DMS114 treated with DMSO at 0.1 percent for 48 hours (cell line): ENCODE measurements around the gene UBE2E2.

ENCODE experiments used
- DNase-seq: peaks from one replicate; lab custom pipeline; 2025; ENCODE audit not compliant: unreplicated experiment; lab: John Stamatoyannopoulos, UW

UBE2E2 gene

DNA sequence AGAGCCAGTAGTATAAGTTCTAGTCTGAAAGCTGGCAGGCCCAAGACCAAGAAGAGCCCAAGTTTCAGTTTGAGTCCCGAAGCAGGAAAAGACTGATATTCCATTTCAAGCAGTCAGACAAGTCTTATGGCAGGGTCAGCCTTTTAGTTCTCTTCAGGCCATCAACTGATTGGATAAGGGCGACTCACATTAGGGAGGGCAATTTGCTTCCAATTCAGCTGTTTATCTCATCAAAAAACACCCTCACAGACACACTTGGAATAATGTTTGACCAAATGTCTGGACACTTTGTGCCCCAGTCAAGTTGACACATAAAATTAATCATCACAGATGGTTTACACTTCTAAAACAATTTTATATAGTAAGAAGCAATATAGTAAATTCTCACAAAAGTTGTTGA is 69.7 kb downstream of the UBE2E2 start:
- no peak for DNase-seq

DNA sequence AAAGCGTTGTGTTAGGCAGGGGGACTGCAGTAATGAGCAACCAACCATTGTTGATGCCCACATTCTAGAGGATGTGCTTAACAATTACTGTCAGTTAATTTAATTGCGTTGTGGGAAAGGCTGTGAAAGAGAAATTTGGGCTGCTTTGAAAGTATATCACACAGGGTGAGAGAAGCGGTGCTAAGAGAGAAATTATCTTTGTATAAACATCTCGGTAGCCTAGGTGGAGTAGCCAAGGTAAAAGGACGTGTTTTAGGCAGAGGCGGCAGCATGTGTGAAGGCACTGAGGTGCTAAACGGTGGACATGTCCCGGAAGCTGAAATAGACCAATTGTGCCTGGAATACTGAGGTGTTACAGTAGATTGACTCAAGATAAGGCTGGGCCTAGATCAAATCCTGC is 71.9 kb downstream of the UBE2E2 start:
- DNase-seq, result no peak

DNA sequence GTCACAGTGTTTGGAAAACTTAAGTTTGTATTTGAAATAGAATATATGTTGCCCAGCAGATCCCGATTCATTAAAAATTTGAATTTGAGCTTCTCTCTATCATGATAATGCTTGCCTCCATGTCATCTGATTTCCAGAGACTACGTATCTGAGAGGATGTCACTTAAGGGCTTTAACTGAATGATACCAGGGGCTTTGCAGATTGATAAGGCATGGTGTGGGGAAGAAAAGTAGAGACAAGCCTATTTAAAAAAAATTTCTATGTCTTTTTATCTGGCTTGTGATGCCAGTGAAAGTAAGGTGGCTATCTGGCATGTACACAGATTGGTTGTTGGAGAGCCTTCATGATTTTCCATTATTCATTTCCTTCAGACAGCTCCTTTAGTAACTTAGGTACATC is 72.7 kb downstream of the UBE2E2 start:
- no peak for DNase-seq

DNA sequence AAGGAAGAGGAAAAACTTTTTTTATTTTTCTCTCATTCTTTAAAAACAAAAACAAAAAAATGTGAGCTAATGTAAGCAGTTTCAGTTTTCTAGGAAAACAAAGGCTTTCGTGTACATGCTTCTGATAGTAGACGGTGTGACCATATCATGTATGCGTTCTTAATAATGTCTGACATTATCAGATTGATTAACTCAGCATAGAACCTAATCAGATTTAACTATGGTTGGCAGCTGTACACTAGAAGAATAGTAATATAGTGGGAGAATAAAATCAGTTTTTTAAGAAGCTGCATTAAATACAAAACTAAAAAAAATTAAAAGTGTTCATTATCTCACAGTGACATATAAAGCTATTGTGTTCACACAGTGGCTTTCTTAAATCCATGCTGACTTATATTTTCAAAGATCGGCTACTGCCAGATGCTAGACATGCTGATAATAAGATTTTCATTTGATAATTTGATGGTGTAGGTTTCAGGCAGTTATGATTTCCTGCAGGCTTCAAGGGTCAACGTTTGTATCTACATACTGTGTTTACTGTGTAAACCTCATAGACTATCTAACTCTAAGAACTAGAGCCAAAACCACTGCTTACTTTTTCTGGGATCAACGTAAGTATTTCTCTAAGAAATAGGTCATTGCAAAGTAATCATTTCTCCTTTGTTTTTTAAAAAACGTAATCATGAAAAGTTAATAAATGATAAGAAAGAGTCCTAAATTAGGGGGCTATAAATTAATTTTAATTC is 74.0 kb downstream of the UBE2E2 start:
- no peak for DNase-seq

DNA sequence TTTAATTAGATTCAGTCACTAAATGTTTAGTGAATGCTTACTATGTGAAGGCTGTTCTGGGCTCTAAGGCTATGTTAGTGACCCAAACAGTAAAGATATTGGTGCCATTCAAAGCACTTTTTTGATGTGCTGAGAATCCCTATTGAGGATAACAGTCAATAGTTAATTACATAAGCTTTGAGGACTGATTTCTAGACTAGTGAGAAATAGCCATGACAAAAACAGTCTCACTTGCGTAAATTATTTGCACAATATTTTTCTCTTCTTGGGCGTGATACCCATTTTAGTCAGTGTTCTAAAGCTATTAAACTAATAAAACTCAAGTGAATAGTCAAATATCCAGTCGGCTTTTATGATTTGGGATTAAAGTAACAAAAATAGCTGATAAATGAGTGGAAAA is 74.6 kb downstream of the UBE2E2 start:
- DNase-seq, result no peak

DNA sequence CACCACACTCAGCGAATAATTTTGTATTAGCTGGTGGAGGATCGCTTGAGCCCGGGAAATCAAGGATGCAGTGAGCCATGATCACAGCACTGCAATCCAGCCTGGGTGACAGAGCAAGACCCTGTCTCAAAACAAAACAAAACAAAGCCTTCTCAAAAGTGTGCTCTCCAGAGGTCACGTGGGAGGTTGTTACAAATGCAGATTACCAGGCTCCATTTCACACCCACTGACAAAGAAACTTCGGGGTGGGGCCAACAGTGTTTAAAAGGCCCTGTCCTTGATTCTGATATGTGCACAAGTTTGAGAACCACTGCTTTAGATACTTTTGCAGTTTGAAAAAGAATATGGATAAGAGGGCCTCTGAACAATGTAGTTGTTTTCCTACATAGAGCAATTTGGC is 80.5 kb downstream of the UBE2E2 start:
- no peak for DNase-seq

DNA sequence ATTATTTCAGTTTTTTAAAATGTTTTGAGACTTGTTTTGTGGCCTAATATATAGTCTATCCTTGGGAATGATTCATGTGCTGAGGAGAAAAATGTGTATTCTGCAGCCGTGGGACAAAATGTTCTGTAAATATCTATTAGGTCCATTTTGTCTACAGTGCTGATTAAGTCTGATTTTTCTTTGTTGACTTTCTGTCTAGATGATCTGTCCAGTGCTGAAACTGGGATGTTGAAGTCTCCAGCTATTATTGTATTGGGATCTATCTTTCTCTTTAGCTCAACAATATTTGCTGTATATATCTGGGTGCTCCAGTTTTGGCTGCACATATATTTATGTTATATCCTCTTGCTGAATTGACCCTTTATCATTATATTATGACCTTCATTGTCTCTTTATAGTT is 85.2 kb downstream of the UBE2E2 start:
- DNase-seq, result no peak

DNA sequence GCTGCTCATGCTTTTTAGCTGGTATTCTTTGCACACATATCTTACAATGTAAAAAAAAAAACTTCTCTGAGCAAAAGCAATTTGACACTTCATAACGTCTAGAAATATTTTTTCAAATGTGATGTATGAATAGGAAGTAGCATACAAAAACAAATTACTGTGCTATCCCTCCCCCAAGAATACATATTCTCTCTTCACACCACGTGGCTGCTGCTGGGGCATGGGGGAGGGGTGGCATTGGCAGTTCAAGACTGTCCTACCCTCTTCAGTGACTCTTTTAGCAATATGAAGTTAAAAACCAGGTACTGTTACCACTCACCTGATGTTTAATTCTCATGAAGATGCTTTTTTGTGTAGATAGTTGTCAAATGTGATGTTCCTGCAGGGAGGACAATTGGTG is 85.6 kb downstream of the UBE2E2 start:
- no peak for DNase-seq

DNA sequence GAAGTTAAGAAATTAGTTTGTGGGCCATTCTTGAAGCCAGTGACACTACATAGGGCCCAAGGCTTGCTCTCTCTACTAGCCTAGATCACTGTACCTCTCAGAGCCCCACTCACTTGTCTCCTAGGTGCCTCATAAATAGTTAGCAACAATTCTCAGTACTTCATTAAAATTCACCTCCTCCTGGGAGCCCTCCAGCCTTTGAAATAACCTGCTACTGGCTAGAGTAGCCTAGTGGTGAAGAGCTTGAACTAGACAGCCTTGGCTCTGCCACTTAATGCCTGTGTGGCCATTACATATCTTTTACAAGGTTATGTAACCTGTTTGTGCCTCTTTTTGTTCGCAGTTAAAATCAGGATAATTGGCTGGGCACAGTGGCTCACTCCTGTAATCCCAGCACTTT is 89.3 kb downstream of the UBE2E2 start:
- no peak for DNase-seq

DNA sequence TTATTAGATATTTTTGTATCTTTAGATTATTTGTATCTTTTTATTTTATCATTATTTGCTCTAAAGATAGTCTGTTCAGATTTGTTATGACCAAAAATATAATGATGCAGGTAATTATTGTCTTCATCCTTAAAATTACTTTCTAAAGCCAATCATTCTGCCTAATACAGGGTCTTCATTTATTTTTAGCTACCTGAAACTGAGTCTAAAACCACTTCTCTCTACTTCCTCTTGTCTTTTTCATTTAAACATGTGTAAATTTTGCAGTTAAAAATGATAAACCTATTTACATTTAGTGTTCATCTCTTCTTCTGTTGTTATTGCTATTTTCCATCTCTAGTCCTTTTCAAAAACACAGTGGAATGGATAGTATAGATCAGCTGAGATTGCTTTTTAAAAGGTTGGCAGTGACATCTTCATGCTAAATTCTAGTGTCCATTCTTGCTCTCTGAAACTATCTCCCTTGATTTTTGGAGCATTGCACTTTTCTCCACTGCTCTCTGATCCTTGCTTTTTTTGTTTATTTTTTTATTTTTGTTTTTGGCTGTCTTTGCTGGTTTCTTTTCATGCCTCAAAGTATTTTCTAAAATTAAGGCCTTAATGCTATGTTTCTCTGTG is 91.8 kb downstream of the UBE2E2 start:
- DNase-seq, result no peak

DNA sequence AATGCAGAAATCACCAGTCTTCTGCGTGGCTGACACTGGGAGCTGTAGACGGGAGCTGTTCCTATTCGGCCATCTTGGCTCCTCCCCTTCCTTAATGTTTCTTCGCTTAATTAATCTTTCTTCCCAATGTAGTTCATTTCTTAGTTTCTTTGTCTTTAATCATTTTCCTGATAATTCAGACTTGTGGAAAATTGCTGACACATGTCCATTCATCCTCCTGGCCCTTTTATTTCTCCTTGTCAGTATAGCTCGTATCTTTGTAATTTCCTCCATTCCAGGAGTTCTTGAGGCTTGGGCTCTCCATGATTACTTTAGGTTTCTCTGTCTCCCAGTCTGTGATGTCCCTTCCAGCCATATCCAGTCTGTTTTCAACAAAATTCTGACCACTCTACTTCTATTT is 98.7 kb downstream of the UBE2E2 start:
- no peak for DNase-seq

DNA sequence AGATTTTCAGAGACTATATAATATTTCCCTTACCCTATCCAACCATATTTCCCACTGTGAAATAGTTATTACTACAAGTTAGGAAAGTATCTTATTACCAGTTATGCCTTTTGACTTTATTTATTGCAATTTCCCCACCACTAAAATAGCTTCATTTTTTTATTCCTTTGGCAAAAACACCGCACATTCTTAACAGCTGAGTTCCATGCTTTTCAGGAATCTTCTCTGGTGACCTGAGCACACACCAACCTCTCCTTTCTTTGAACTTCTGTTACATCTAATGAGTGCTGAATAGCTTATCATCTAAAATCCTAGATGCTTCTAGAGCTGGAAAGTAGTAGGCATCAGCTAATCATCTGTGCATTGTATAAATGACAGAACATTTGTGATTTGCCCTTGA is 99.1 kb downstream of the UBE2E2 start:
- DNase-seq, result no peak

DNA sequence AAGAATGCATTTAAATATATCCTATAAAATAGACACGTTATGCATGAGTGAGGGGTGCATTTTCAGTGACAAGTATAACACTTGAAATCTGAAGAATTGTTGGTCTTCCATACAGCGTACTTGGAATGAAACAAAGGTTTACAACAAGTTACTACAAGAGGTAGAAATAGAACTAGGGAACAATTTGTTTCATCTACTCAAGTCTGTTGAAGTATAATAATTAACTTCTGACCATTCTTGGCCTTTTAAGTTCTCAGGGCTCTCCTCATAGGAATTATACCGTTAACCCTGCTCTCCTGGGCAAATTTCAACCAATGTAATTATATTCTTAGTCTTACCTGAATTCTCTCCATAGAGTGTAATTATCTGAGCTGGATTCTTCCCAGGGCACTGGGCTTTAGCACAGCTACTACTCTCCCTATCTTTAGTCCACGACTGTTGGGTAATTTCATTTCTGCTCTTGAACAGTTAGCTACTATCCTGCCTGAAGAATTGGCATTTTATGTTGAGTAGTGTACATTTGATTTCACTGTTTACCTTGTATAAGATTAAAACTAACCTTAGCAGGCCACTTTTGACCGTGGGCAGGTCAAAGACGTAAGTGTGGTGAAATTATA is 100.6 kb downstream of the UBE2E2 start:
- DNase-seq, result no peak

DNA sequence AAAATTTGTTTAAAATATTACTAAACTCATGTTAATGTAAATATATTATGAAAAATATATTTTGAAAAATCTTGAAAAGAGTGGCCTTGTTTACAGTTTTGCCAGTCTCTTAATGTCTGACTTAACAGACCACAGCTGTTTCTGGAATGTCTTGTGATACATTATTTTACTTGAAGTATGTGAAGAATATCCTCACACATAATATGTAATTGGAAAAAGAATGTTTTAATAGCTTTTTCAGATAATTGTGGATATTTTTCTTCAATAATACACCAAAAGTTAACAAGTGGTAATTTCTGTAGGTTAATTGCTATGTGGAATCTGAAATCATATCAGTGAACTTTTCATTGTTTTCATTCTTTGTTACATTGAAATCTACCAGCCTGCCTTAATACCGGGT is 101.3 kb downstream of the UBE2E2 start:
- DNase-seq, result no peak

DNA sequence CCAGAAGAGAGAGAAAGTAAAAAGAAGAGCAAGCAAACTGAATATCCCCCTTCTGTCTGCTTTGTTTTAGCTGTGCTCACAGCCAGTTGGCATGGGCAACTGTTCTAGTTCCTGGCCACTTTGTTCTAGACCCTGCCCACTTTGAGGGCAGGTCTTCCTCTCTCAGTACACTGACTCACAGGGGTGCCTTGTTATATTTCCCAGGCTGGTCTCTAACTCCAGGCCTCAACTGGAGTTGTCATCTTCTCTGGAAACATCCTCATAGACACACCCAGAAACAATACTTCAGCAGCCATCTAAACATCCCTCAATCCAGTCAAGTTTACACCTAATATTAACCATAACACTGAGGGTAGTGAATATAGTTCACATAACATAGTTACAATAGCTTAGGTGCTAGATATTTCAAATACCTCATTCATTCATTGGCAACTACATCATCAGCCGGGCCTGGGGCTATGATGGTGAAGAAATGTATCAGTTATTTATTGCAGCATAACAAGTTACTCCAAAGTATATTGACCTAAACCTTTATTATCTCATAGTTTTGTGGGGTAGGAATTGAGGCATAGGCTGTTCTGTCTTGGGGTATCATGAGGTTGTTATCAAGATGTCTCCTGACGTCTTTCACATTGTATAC is 106.0 kb downstream of the UBE2E2 start:
- DNase-seq, result no peak

DNA sequence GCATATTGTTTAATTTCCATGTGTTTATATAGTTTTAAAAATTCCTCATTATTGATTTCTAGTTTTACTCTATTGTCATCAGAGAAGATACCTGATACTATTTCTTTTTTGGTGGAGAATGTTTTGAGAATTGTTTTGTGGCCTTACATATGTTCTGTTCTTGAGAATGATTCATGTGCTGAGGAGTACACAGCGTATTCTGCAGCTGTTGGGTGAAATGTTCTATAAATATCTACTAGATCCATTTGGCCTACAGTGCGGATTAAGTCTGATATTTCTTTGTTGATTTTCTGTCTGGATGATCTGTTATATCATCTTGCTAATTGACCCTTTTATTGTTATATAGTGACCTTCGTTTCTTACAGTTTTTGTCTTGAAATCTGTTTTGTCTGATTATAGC is 109.7 kb downstream of the UBE2E2 start:
- DNase-seq, result no peak

DNA sequence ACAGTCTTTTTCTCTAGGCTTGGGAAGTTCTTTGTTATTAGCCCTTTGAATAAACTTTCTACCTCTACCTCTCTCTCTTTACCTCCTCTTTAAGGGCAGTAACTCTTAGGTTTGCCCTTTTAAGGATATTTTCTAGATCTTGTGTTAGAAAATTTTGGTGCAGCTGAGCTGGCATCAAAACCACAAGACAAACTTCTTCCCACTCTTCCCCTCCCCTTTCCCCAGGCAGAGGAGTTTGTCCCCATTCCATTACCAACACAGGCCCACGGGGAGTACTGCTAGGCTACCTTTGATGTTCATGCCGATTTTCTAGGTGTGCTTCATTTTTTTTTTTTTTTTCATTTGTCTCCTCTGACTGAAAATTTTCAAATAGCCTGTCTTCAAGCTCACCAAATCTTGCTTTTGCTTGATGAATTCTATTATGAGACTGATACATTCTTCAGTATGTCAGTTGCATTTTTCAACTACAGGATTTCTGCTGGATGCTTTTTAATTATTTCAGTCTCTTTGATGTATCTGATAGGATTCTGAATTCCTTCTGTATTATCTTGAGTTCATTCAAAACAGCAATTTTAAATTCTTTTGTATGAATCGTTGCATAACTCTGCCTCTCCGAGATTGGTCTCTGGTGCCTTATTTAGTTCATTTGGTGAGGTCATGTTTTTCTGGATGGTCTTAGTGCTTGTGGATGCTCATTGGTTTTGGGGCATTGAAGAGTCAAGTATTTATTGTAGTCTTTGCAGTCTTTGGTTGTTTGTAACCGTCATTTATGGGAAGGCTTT is 112.0 kb downstream of the UBE2E2 start:
- no peak for DNase-seq

DNA sequence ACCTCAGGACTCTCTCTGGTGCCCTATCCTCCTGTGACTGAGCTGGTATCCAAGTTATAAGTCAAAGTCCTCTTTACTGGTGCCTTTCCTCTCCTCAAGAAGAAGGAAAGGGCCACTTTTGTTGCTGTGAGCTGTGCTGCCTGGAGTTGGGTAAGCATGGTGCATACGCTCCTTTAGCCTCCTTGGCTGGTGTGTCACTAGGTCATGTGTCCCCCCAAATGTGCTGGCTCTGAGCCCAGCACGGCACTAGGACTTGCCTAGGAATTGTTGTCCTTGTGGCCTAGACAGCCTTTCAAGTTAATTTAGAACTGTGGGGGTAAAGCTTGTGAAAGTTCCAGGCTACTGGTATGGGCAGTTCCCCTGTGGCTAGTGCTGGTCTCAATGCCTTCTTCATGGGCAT is 113.8 kb downstream of the UBE2E2 start:
- DNase-seq, result no peak

DNA sequence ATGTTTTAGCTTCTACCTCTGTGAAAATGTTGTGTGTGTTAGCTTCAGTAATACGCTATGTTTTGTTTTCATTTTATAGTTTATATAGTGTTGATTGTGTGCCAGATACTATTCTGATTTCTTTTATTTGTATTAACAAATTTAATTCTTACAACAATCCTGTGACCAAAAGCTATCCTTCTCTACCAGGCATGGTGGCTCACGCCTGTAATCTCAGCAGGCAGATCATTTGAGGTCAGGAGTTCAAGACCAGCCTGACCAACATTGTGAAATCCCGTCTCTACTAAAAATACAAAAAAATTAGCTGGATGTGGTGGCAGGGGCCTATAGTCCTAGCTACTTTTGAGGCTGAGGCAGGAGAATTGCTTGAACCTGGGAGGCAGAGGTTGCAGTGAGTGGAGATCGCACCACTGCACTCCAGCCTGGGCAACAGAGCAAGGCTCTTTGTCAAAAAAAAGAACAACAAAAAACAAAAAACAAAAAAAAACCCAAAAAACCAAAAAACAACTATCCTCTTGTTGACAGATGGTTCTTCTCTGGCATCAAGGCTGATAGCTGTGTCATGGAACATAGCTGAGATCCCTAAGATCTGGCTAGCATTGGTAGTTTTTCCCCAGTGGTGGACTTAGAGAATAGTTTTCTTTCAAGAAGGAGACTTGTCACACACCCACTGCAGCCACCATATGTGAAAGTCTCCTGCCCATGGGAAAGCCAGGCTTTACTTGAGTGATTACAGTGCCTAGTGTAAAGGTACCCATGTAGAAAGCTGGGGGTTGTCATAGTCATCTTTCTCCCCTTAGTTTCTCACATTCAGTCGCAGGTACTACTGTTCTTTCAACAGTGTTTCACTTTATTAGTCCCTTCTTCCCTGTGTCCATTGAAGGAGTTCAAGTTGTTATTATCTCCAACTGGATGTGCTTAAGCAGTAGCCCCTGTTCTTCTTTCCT is 116.5 kb downstream of the UBE2E2 start:
- DNase-seq, result no peak
